Glutamatergic neuron (in vitro differentiated cells): ENCODE results near the gene CCSER2. TPM values are rescaled to one million over a fixed set of nuclear protein-coding genes. Genes with fewer than 3 reads are reported as not detected.
"Not testable (repeated sequence)": the region's sequence is repeated elsewhere in the genome, so short reads cannot be mapped to it uniquely, and the experiment has no call there.

Experiments
- DNase-seq: peaks from one replicate; pipeline ENCODE4 v3.0.0; 2022
- H3K27ac Mint-ChIP-seq: one replicate; pipeline ENCODE4 v1.8.0; 2020; ENCODE audit warnings: mild to moderate bottlenecking, mixed read lengths, inconsistent platforms; ENCODE audit not compliant: unreplicated experiment
- H3K27me3 Mint-ChIP-seq: one replicate; pipeline ENCODE4 v1.8.0; 2020; ENCODE audit warnings: mild to moderate bottlenecking, moderate library complexity, mixed read lengths, inconsistent platforms; ENCODE audit not compliant: unreplicated experiment
- H3K36me3 Mint-ChIP-seq: one replicate; pipeline ENCODE4 v1.8.0; 2020; ENCODE audit warnings: mild to moderate bottlenecking, mixed read lengths, inconsistent platforms; ENCODE audit not compliant: unreplicated experiment
- H3K4me1 Mint-ChIP-seq: one replicate; pipeline ENCODE4 v1.8.0; 2020; ENCODE audit warnings: mild to moderate bottlenecking, low read depth, mixed read lengths, inconsistent platforms; ENCODE audit not compliant: unreplicated experiment
- H3K4me3 Mint-ChIP-seq: one replicate; pipeline ENCODE4 v1.8.0; 2020; ENCODE audit warnings: mild to moderate bottlenecking, mixed read lengths, inconsistent platforms; ENCODE audit not compliant: unreplicated experiment
- H3K9me3 Mint-ChIP-seq: one replicate; pipeline ENCODE4 v1.8.0; 2020; ENCODE audit warnings: mild to moderate bottlenecking, moderate library complexity, mixed read lengths, inconsistent platforms; ENCODE audit not compliant: unreplicated experiment
- total RNA-seq: library from RNA; stranded (reverse); fragmentation: NEBNext Ultra II Directional; extraction: Animal tissue kit (Norgen Biotek cat#: 25700); gene quantifications from one replicate; pipeline ENCODE4 v1.2.1, GENCODE V29; 2021; ENCODE audit not compliant: unreplicated experiment
- TF ChIP-seq, protein P1 (sequence below): fragments of 200-600 bp; sonication (generic); IDR thresholded peaks from one replicate; pipeline ENCODE4 v1.5.0; 2021; ENCODE audit not compliant: partially characterized antibody, unreplicated experiment

CCSER2 gene
- total RNA-seq, 1 donor from 2014 or later, result 168 TPM

DNA sequence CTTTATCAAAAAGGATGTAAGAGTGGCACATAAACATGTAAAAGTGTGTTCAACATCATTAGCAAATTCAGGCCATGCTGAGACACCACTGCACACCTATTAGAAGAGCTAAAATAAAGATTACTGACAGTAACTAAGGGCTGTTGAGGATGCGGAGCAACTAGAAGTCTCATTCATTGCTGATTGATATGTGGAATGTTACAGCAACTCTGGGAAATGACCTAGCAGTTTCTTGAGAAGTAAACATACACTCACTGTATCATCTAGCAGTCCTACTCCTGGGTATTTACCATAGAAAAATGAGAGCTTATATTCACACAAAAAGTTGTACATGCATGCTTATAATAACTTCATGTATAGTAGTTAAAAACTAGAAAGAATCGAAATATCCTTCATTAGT lies 77.3 kb downstream of the CCSER2 start:
- H3K27ac Mint-ChIP-seq, result no peak overlapping the region
- H3K4me1 Mint-ChIP-seq, result peaks cover 19% of the 10 kb centered on the region
- no peak overlapping the region for H3K4me3 Mint-ChIP-seq
- TF ChIP-seq, protein P1, sequence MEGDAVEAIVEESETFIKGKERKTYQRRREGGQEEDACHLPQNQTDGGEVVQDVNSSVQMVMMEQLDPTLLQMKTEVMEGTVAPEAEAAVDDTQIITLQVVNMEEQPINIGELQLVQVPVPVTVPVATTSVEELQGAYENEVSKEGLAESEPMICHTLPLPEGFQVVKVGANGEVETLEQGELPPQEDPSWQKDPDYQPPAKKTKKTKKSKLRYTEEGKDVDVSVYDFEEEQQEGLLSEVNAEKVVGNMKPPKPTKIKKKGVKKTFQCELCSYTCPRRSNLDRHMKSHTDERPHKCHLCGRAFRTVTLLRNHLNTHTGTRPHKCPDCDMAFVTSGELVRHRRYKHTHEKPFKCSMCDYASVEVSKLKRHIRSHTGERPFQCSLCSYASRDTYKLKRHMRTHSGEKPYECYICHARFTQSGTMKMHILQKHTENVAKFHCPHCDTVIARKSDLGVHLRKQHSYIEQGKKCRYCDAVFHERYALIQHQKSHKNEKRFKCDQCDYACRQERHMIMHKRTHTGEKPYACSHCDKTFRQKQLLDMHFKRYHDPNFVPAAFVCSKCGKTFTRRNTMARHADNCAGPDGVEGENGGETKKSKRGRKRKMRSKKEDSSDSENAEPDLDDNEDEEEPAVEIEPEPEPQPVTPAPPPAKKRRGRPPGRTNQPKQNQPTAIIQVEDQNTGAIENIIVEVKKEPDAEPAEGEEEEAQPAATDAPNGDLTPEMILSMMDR, result no peak
- no peak for DNase-seq
- peaks cover 7% of the 10 kb centered on the region for H3K9me3 Mint-ChIP-seq
- H3K36me3 Mint-ChIP-seq, result peaks cover 9% of the 10 kb centered on the region
- H3K27me3 Mint-ChIP-seq, result peaks cover 2% of the 10 kb centered on the region

DNA sequence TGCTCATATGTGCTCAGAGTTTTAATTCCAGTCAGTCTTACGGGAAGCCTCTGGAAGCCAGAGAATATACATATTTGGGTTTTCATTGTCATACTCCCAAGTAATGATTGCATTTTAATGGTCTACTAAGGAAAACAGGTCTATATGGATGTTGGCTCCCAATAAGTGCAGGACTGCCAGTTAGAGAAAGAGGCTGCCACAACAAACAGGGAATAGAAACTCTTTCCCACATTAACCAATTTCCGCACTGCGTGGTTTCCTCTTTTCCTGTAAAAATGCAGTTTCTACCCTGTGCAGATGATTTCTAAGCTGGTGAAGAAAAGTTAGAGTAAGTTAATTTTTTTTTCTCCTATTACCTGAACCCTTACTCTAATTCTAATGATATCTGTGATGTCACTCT lies 78.2 kb downstream of the CCSER2 start:
- Mint-ChIP-seq H3K4me1 (peaks cover 12% of the 10 kb centered on the region), H3K9me3 (peaks cover 7% of the 10 kb centered on the region), H3K27me3 (peaks cover 2% of the 10 kb centered on the region), H3K4me3 (no peak overlapping the region), H3K36me3 (peaks cover 18% of the 10 kb centered on the region), H3K27ac (no peak overlapping the region)
- no peak for DNase-seq
- TF ChIP-seq, protein P1, result no peak

DNA sequence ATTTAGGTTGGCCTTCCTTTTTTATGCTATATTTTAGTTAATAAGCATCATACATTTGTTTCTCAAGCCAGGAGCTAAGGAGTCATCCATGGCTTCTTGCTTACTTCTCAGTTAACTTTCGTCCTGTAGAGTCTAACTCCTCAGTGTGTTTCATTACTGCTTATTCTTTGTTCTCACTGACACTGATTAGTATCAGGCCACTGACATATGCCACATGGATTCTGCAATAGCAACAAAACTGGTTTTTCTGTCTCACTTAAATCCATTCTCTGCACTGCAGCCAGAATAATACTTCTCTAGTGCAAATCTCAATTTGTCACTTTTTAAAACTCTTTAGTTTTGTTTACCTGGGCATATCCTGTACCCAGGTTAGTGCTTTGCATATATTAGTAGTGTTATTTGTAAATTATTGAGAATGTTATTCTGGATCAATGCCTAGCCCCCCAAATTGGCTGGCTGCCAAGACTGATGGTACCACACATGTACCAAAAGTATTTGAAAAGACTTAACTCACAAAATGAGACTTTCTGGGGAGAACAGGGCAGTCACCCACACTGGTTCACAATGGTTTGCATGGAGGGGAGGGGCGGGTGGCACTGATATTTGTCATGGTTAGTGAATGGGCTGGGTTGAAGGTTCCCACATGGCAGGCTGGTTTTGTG lies 79.1 kb downstream of the CCSER2 start:
- no peak for DNase-seq
- H3K27ac Mint-ChIP-seq, result peak overlapping the region; percentile 18
- H3K4me1 Mint-ChIP-seq, result peaks cover 8% of the 10 kb centered on the region
- peaks cover 4% of the 10 kb centered on the region for H3K27me3 Mint-ChIP-seq
- no peak overlapping the region for H3K4me3 Mint-ChIP-seq
- H3K9me3 Mint-ChIP-seq, result peaks cover 13% of the 10 kb centered on the region
- peaks cover 27% of the 10 kb centered on the region for H3K36me3 Mint-ChIP-seq
- TF ChIP-seq, protein P1, result no peak

DNA sequence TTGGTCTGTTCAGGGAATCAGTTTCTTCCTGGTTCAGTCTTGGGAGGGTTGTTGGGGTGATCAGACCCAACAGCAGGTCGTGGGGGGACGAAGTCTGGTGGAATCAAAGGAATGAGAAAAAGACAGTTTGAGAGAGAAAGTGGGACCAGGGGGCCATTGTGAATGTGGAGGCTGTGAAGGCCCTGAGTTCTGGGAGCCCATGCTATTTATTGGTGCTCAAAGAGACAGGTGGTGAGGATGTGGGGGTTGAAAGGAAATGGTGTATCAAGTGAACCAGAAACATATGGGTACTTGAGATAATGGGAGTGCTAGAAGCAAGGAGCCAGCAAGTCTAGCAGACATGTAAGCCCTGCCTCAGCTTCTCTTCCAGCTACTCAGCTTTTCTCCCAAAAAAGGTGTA lies 84.1 kb downstream of the CCSER2 start:
- Mint-ChIP-seq H3K4me1 (no peaks in the 10 kb centered on the region), H3K4me3 (no peak overlapping the region)

DNA sequence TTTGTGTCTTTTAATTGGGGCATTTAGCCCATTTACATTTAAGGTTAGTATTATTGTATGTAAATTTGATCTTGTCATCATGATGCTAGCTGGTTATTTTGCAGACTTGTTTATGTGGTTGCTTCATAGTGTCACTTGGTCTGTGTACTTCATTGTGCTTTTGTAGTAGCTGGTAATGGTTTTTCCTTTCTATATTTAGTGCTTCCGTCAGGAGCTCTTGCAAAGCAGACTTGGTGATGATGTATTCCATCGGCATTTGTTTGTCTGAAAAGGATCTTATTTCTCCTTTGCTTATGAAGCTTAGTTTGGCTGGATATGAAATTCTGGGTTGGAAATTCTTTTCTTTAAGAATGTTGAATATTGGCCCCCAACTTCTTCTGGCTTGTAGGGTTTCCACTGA lies 85.7 kb downstream of the CCSER2 start:
- peaks cover 50% of the 10 kb centered on the region for H3K36me3 Mint-ChIP-seq
- DNase-seq, H3K27me3 Mint-ChIP-seq: not testable (repeated sequence)

More for the DNA sequence above, 84.1 kb downstream of the CCSER2 start:
- Mint-ChIP-seq H3K9me3 (peaks cover 26% of the 10 kb centered on the region), H3K36me3 (peaks cover 50% of the 10 kb centered on the region), H3K27ac (no peak overlapping the region), H3K27me3 (peaks cover 5% of the 10 kb centered on the region)
- TF ChIP-seq, protein P1, result no peak
- DNase-seq, result no peak

More for the DNA sequence above, 85.7 kb downstream of the CCSER2 start:
- not testable (repeated sequence) for H3K4me3 Mint-ChIP-seq, H3K27ac Mint-ChIP-seq, H3K4me1 Mint-ChIP-seq
- H3K9me3 Mint-ChIP-seq, result peaks cover 26% of the 10 kb centered on the region
